Coronary artery (tissue), 2 donors: Measurements from ENCODE around the gene FAM90A1.
"Not testable (repeated sequence)": the region's sequence is repeated elsewhere in the genome, so short reads cannot be mapped to it uniquely, and the experiment has no call there.

Source experiments
- DNase-seq: peaks from one replicate; pipeline ENCODE4 v3.0.0-alpha.2; 2017; ENCODE audit warnings: low spot score
- H3K27ac ChIP-seq, 2 donors: fragments of 200-600 bp; sonication (generic); one replicate each; pipeline ENCODE4 v1.5.1; 2016 to 2019
- H3K4me3 ChIP-seq: fragments of 200-600 bp; sonication (generic); 2 replicates; pipeline ENCODE4 v1.5.1; 2016; ENCODE audit warnings: mild to moderate bottlenecking, moderate library complexity
- CTCF ChIP-seq: fragments of 200-600 bp; sonication (generic); IDR thresholded peaks from one replicate; pipeline ENCODE4 v1.5.1; 2019; ENCODE audit warnings: antibody characterized with exemption

FAM90A1 gene

GRCh38 chr12:8235316-8236157, 8.1 kb upstream of the FAM90A1 start:
- H3K27ac ChIP-seq, H3K4me3 ChIP-seq, DNase-seq: not testable (repeated sequence)

GRCh38 chr12:8234746-8235145, 7.3 kb upstream of the FAM90A1 start:
- H3K4me3 ChIP-seq, H3K27ac ChIP-seq, DNase-seq: not testable (repeated sequence)

- not testable (repeated sequence) for DNase-seq, H3K27ac ChIP-seq, H3K4me3 ChIP-seq
These were observed 6.6 kb upstream of the FAM90A1 start for GRCh38 chr12:8233935-8234495.

GRCh38 chr12:8233300-8233855, 6.0 kb upstream of the FAM90A1 start:
- DNase-seq = not testable (repeated sequence)

DNA sequence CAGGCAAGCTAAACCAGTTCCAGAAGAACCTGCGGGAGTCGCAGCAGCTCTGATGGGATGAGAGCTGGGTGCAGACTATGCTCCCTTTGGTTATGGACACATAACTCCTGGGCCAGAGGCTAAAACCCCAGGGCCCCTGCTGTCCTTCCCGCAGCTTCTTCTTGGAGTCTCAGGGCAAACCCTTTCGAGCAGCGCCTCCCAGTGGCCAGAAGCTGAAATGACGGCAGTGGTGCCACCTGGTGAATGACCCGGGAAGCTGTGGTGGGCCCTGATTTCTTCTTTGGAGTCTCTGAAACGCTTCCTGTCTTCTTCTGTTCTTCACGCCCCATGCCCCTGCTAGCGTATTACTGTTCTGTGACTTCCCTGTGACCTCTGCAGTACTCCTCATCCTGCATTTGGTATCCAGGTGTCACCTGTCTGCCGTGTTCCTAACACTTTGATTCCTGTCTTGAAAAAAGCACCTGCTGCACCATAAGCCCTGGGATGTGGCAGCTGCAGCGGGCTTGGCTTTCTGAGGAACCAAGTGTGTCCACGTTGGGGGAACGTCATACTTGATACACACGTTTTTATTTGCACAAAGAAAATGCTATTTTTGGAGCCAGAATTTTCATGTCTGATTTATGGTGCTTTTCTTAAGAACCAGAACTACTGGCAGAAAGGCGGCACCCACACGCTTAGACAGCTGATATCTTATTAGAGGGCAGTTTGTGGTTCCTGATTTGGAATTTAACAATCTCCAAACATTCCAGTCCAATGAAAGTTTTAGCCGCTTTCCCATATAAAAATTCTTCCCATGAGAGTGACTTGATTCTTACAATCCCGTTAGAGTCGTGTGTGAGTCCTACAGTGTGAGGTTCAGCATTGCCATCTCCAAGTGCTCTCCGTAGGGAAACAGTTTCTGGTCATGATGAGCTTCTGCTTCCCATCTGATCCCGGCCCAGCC, 4.5 kb upstream of the FAM90A1 start:
- DNase-seq, H3K4me3 ChIP-seq, H3K27ac ChIP-seq: not testable (repeated sequence)
- peak; percentile 67 for TF ChIP-seq CTCF

More at GRCh38 chr12:8233300-8233855, 6.0 kb upstream of the FAM90A1 start:
- H3K27ac ChIP-seq, H3K4me3 ChIP-seq: not testable (repeated sequence)

DNA sequence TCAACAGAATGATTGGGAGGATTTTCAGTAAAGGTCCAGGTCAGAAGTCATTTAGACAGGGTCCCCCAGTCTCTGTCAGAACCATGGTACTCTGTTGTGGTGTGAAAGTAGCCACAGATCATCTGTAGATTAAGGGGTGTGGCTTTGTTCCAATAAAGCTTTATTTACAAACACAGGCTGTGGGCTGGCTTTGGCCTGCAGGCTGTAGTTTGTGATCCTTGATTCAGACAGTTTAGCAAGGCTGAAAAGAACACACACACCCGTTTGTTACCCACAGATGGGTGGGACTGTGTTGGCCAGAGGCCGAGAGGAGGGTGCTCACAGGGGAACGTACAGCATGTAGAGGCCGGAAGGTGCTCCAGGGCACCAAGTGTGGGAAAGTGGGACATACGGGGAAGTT, 3.6 kb upstream of the FAM90A1 start:
- not testable (repeated sequence) for H3K4me3 ChIP-seq, DNase-seq, H3K27ac ChIP-seq

DNA sequence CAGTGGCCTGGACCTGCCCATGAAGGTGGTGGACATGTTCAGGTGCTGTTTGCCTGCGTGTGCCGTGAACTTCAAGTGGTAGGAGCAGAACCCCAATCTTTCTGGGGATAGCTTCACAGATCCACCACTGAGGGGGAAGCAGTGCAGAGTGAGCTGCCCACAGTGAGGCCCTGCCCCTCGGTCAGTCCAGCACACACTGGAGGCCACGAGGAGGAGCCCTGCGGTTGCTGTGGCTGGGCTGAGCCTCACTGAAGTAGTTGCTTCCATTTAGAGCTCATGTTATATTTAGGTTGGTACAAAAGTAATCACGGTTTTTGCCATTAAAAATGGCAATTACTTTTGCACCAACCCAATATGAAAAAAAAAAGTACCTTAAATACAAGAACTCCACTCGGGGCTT, 2.1 kb upstream of the FAM90A1 start:
- H3K27ac ChIP-seq, DNase-seq, H3K4me3 ChIP-seq: not testable (repeated sequence)

DNA sequence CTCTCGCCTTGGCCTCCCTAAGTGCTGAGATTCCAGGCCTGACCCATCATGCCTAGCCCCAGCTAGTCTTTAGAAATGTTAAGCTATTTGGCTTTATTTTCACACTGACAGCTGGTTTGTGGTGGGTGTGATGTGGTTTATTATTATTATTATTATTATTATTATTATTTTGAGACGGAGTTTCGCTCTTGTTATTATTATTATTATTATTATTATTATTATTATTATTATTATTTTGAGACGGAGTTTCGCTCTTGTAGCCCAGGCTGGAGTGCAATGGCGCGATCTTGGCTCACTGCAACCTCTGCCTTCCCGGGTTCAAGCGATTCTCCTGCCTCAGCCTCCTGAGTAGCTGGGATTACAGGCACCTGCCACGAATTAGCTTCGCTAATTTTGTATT, 1.2 kb upstream of the FAM90A1 start:
- H3K4me3 ChIP-seq, H3K27ac ChIP-seq, DNase-seq: not testable (repeated sequence)

- not testable (repeated sequence) for H3K27ac ChIP-seq, DNase-seq
- peak overlapping the region; percentile 58 for H3K4me3 ChIP-seq
These were observed 287 bp upstream of the FAM90A1 start for GRCh38 chr12:8227732-8228077.

DNA sequence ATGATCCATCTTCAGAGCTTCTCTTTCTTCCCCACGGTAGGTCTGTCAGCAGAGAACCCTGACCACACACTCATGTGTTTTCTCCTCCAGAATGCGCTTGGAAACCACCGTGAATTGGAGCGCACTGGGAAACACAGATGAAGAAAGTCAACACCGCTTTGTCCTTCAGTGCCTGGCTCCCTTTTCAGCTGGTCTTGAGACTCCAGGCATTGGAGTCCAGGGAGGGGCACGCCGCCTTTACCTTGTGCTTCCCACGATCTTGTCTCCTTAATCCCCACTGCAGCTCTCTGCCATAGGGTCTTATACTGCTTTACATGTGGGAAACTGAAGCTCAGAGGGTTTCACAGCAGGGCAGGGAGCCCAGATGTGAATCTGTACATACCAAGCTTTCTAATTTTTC, 1.1 kb downstream of the FAM90A1 start:
- DNase-seq = no peak
- Histone ChIP-seq H3K27ac (no peak overlapping the region), H3K4me3 (no peak overlapping the region)
- no peak for TF ChIP-seq CTCF

- not testable (repeated sequence) for DNase-seq, H3K4me3 ChIP-seq, H3K27ac ChIP-seq
These were observed 2.6 kb downstream of the FAM90A1 start for GRCh38 chr12:8224782-8225181.

- not testable (repeated sequence) for DNase-seq, H3K4me3 ChIP-seq, H3K27ac ChIP-seq
These were observed 3.8 kb downstream of the FAM90A1 start for GRCh38 chr12:8223646-8224045.

DNA sequence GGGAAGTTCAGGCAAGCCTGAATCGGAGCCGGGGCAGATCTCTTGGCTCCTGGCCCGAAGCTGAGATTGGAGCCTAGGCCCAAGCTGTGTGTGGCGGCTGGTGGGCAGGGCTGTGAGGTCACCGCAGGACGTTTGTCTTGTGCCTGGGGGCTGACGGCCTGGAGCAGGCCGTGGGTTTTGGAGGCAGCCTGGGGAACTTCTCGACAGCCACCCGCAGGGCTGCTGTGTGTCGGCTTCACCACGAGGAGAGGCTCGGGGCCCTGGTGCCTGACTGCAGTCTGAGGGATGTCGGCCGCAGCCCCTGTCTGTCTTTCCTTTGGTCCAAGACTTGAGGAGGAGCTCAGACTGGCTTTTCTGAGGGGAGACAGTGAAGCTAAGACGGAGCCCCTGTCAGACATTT, 5.1 kb downstream of the FAM90A1 start:
- DNase-seq, H3K4me3 ChIP-seq, H3K27ac ChIP-seq: not testable (repeated sequence)

DNA sequence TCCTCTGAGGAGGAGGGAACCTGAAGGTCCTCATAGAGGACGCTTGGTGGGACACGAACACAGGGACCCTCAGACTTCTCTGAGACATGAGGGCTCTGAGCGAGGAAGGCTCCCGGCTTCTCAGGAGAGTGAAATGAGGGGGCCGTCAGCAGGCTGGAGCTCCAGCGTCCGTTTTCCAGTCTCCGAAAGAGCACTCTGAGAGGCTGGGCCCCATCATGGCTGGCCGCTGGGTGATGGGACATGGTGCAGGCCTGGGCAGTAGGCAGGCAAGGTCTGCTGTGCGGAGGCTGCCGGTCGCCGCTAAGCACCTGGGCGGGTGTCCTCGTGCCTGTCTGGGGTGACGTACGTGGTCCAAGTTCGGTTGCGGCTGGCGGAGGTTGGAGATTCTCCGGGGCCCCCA, 5.6 kb downstream of the FAM90A1 start:
- not testable (repeated sequence) for H3K4me3 ChIP-seq, H3K27ac ChIP-seq, DNase-seq

DNA sequence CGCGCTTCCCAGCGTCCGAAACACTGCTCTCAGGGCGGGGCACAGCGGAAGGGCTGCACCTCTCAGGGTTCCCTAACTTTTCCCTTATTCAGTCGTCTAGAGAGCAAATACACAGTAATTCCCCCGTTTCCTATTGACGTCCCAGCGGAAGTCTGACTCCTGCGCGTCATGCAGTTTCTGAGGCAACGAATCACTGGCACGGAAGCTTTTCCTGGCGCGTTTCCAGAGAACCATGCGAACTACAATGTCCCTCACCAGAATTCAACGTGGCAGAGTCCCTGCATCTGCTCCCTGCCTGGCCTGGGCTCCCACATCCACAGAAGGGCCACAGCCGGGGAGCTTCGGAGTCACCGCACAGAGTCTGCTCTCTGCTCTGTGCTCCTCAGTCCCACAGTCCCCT, 6.0 kb downstream of the FAM90A1 start:
- not testable (repeated sequence) for H3K4me3 ChIP-seq, H3K27ac ChIP-seq, DNase-seq

- not testable (repeated sequence) for DNase-seq, H3K27ac ChIP-seq, H3K4me3 ChIP-seq
These were observed 8.6 kb downstream of the FAM90A1 start for GRCh38 chr12:8218711-8219382.
